T47D (cell line): ENCODE data around the gene RAI1.

ENCODE experiments used
- DNase-seq, 2 experiments: peaks; one replicate each; pipeline versions ENCODE4 v3.0.0 to v3.0.0-alpha.2; 2011 to 2012; ENCODE audit warnings: low read depth in 1 of 2, low spot score in 1 of 2
- JUND ChIP-seq: IDR thresholded peaks from 2 replicates; pipeline ENCODE4 v1.6.1; 2012; ENCODE audit warnings: low read depth
- in situ Hi-C: cut with HindIII; loops from 2 replicates; pipeline ENCODE4 v1.10.0; 2016; ENCODE audit warnings: low sequenced_read_pairs, low pct_unique_long_range_greater_than_20kb

RAI1 gene

GRCh38 chr17:17732444-17732843 lies 51.2 kb downstream of the RAI1 start:
- no peak for TF ChIP-seq JUND
- in situ Hi-C loops = no loop called here
- DNase-seq = peak in 1 of 2 experiments; percentile 58

DNA sequence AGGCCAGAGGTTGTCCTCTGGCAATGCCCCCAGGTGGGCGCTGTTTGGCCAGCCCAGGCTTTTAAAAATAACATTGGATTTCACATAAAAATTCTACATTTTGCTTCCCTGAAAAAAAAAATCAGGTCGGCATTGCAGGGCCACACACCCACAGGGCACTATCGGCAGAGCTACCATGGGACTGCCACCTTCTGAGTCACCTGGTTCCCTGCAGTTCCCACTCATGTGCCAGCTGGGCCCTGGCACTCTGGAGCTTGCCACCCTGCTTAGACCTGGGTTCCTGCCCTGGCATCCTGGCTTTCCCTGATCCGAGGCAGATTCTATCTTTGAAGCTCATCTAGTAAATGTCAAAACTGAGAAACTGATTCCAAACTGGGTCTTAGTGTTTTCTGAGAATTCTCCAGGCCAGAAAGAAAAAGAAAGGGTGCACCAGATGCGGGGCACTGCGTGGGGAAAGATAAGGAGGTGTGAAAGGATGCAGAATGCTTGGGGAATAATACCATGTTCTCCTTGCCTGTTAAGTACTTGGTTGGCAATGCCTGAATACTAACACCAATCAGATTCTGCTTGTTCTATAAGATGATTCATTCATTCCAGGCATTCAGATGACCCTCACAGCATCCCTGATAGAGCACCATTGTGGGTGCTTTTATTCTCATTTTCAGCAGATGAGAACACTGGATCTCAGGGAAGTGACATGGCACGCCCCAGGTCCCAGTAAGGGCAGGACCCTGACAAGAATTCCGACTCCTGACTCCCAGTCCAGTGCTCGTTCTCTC lies 51.8 kb downstream of the RAI1 start:
- in situ Hi-C loops = no loop called here
- no peak for DNase-seq
- no peak for TF ChIP-seq JUND

DNA sequence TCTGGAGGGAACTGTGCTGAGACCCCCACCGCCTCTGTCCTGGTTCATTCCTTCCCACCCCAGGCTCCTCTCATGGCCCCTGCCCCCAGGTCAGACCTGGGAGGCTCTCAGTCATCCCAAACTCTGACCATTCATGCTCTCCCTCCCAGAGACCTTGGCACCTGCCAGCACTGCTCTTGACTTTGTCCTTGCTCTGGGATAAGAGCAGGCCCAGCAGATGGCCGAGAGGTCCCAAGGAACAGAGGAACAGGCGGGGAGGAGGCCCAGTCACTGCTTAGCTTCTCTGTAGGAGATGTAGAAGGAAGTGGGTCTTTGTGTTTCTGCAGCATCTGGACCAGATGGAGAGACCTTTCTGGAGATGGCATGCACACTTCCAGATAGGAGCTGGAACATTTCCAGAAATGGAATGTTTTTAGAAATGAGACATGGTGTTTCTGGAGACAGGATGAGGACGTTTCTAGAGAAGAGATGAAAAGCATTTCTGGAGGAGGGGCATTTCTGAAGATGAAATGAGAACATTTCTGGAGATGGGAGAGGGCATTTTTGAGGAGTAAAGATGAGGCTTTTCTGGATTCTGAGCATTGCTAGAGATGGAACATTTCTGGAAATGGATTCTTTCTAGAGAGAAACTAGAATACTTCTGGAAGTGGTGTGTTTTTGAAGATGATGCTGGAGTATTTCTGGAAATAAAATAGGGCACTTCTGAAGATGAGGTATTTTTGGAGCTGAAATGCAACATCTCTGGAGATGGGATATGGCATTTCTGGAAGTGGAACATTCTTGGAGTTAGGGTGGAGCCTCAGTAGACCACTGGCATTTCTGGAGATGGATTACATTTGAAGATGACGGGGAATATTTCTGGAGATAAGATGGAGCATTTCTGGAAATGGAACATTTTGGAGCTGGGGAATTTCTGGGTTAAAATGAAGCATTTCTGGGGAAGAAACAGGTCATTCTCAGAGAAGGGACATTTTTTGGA lies 55.2 kb downstream of the RAI1 start:
- TF ChIP-seq JUND = no peak
- no peak for DNase-seq
- in situ Hi-C loops = no loop called here

DNA sequence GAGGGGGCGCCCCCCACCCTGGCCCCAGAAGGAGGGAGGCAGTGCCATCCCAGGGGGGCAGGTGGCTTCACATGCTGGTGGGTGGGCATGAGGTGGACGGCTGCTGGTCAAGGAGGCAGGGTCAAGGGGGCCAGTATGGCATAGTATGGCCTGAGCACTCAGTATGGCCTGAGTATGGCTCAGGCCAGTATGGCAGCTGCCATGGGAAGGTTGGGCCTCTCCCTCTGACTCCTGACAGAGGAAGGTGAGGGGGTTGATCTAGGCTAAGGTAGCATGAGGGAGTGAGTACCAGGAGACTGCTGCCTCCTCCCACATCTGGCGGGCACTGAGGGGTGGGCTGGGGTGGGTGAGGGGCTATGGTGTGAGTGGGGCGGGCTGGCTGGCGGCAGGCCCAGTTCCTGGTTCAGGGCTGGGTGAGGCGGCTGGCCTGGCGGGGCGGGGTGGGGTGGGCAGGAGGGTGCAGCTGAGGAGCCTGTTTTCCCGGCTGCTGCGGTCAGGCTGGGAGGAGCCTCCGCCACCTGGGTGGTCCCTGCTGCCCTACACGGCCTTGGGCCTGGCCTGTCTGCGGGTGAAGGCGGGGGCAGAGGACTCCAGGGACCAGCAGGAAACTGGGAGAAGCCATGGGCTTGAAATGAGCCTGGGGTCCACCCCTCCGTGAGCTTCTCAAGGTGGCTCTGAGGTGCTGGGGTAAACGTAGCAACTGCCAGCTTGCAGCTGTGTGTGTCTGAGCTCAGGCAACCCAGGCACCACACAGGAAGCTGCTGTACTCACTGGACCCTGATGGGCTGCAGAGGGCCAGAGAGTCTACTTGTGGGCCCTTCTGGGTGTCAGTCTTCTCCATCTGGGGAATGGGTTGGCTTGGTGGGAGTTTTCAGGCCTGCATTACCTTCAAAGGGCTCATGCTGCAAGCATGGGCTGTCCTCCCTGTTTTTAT lies 57.0 kb downstream of the RAI1 start:
- in situ Hi-C loops = no loop called here
- no peak for TF ChIP-seq JUND
- DNase-seq = no peak

GRCh38 chr17:17738901-17739300 lies 57.6 kb downstream of the RAI1 start:
- in situ Hi-C loops = no loop called here
- no peak for DNase-seq
- no peak for TF ChIP-seq JUND

GRCh38 chr17:17739388-17740066 lies 58.3 kb downstream of the RAI1 start:
- no peak for TF ChIP-seq JUND
- in situ Hi-C loops = no loop called here
- DNase-seq = no peak

GRCh38 chr17:17740615-17741348 lies 59.5 kb downstream of the RAI1 start:
- in situ Hi-C loops = no loop called here
- no peak for TF ChIP-seq JUND
- no peak for DNase-seq

GRCh38 chr17:17741349-17742023 lies 60.2 kb downstream of the RAI1 start:
- no peak for TF ChIP-seq JUND
- in situ Hi-C loops = no loop called here
- no peak for DNase-seq

DNA sequence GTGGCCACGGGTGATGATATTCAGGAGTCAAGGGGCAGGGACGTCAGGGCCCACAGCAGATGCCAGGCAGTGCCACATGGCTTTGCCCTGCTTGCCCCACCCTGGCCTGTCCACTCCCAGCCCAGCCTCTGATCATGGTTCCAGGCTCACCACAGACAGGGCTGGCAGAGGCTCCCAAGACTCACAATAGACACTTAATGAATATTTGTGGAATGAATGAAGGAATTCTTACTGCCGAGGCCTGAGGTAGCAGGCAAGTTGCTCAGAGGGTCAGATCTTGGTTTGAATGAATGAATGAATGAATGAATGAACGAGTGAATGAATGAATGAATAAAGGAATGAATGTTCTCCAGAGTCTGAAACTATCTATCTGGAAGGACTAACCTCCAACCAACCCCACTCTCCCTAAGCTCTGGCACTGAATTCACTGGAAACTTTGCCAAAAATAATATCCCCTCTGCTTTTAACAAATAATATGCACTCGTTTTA lies 60.9 kb downstream of the RAI1 start:
- DNase-seq = no peak
- in situ Hi-C loops = no loop called here

DNA sequence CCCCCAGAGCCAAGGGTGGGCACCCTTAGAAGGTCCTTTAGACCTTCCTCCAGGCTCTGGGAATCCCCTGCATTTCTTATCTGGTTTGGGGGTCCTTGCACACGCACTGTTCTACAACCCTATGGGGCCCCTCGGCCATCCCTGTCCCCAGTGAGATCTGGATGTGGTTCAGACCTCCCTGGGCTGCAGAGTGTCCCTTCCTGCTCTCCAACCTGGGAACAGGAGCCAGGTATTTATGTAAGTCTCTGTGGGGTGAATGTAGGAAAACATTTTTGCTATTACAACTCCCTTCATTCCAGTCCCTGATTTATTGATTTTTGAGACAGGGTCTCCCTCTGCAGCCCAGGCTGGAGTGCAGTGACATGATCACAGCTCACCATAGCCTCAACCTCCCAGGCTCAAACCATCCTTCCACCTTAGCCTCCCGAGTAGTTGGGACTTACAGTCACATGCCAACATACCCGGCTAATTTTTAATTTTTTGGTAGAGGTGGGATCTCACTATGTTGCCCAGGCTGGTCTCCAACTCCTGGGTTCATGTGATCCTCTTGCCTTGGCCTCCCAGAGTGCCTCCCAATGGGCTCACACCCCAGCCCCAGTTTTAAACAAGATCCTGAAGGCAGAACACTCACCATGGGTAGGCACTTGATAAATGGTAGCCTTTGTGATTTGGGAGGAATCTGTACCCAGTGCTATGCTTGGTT lies 61.6 kb downstream of the RAI1 start:
- in situ Hi-C loops = no loop called here
- DNase-seq = no peak
- no peak for TF ChIP-seq JUND

More for the DNA sequence above, 60.9 kb downstream of the RAI1 start:
- TF ChIP-seq JUND = no peak
